Loucy (cell line): Measurements from ENCODE around the gene CHI3L1.
A peak's percentile ranks its signal among the peaks of the same experiment; 100 is the strongest.

Experiments used
- H2AFZ ChIP-seq: fragments of 200-600 bp; sonication (generic); 2 replicates; pipeline ENCODE4 v1.6.0; 2016; ENCODE audit warnings: antibody characterized with exemption, mild to moderate bottlenecking, low read length, moderate library complexity
- H3F3A ChIP-seq: fragments of 200-600 bp; 2 replicates; pipeline ENCODE4 v1.6.0; 2016; ENCODE audit warnings: antibody characterized with exemption, low read depth, mild to moderate bottlenecking
- H3K27me3 ChIP-seq: fragments of 200-600 bp; sonication (generic); 2 replicates; pipeline ENCODE4 v1.6.1; 2014; ENCODE audit warnings: low read length, mild to moderate bottlenecking; ENCODE audit not compliant: insufficient read depth, poor library complexity, severe bottlenecking
- H3K36me3 ChIP-seq: fragments of 200-600 bp; sonication (generic); 2 replicates; pipeline ENCODE4 v1.6.1; 2016; ENCODE audit warnings: low read length; ENCODE audit not compliant: insufficient read depth
- H3K4me1 ChIP-seq: fragments of 200-600 bp; sonication (generic); 2 replicates; pipeline ENCODE4 v1.5.1; 2014; ENCODE audit warnings: low read length, mild to moderate bottlenecking; ENCODE audit not compliant: insufficient read depth, poor library complexity, severe bottlenecking
- H3K4me2 ChIP-seq: fragments of 200-600 bp; sonication (generic); 2 replicates; pipeline ENCODE4 v1.6.0; 2014; ENCODE audit warnings: antibody characterized with exemption, low read length, low read depth, mild to moderate bottlenecking; ENCODE audit not compliant: poor library complexity, severe bottlenecking
- H3K4me3 ChIP-seq: fragments of 200-600 bp; sonication (generic); 2 replicates; pipeline ENCODE4 v1.5.1; 2014; ENCODE audit warnings: low read length, mild to moderate bottlenecking, mixed read lengths; ENCODE audit not compliant: poor library complexity, severe bottlenecking
- H3K79me2 ChIP-seq: fragments of 200-600 bp; sonication (generic); 2 replicates; pipeline ENCODE4 v1.6.1; 2014; ENCODE audit warnings: low read length; ENCODE audit not compliant: insufficient read depth
- H3K9ac ChIP-seq: fragments of 200-600 bp; sonication (generic); 2 replicates; pipeline ENCODE4 v1.6.0; 2014; ENCODE audit warnings: mild to moderate bottlenecking, low read depth, low read length, moderate library complexity; ENCODE audit not compliant: poor library complexity, severe bottlenecking
- H3K9me2 ChIP-seq: fragments of 200-600 bp; sonication (generic); replicated peaks from 2 replicates; pipeline ENCODE4 v1.6.1; 2016; ENCODE audit warnings: low read depth, low read length, mixed read lengths
- H3K9me3 ChIP-seq: fragments of 200-600 bp; sonication (generic); 2 replicates; pipeline ENCODE4 v1.6.1; 2014; ENCODE audit warnings: mild to moderate bottlenecking, antibody characterized with exemption, low read length, low read depth; ENCODE audit not compliant: insufficient read depth
- H4K20me1 ChIP-seq: fragments of 200-600 bp; sonication (generic); 2 replicates; pipeline ENCODE4 v1.6.0; 2014; ENCODE audit warnings: antibody characterized with exemption, low read length, mild to moderate bottlenecking; ENCODE audit not compliant: insufficient read depth, poor library complexity, severe bottlenecking
- EZH2phosphoT487 ChIP-seq: fragments of 200-600 bp; IDR thresholded peaks from 2 replicates; pipeline ENCODE4 v1.6.1; 2018; ENCODE audit warnings: antibody characterized with exemption, mild to moderate bottlenecking, moderate library complexity, borderline replicate concordance
- TF ChIP-seq, protein P1 (sequence below): fragments of 200-600 bp; sonication (generic); conservative IDR thresholded peaks from 2 replicates; pipeline ENCODE4 v1.5.1; 2014; ENCODE audit warnings: mild to moderate bottlenecking, antibody characterized with exemption, low read length

Gene CHI3L1

DNA sequence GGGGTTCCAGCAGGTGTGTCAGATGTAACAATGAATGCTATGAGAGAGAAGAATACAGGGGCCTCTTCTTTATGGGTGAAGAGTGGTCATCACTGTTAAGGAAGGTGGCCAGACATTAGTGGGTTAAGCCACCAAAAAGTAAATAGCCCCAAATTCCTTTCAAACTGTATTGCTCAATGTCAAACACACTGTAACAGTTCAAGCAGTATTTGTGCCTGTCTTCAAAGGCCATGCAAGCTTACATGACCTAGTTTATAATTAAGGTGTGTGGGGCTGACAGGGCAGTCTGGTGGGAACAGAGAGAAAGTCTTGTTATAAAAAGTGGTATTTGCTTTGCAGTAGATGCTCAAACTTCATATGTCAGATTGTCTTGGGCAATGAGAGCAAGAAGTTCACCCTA lies 24.5 kb upstream of the CHI3L1 start:
- H3K36me3 ChIP-seq, result no peaks in the 10 kb centered on the region
- H3K4me2 ChIP-seq, result no peak overlapping the region
- no peak overlapping the region for H3K9ac ChIP-seq
- H4K20me1 ChIP-seq, result no peaks in the 10 kb centered on the region
- no peak for TF ChIP-seq EZH2phosphoT487
- TF ChIP-seq, protein P1, sequence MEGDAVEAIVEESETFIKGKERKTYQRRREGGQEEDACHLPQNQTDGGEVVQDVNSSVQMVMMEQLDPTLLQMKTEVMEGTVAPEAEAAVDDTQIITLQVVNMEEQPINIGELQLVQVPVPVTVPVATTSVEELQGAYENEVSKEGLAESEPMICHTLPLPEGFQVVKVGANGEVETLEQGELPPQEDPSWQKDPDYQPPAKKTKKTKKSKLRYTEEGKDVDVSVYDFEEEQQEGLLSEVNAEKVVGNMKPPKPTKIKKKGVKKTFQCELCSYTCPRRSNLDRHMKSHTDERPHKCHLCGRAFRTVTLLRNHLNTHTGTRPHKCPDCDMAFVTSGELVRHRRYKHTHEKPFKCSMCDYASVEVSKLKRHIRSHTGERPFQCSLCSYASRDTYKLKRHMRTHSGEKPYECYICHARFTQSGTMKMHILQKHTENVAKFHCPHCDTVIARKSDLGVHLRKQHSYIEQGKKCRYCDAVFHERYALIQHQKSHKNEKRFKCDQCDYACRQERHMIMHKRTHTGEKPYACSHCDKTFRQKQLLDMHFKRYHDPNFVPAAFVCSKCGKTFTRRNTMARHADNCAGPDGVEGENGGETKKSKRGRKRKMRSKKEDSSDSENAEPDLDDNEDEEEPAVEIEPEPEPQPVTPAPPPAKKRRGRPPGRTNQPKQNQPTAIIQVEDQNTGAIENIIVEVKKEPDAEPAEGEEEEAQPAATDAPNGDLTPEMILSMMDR, result no peak
- H2AFZ ChIP-seq, result no peak overlapping the region
- H3K9me2 ChIP-seq, result no peaks in the 10 kb centered on the region
- no peaks in the 10 kb centered on the region for H3F3A ChIP-seq
- peaks cover 24% of the 10 kb centered on the region for H3K4me1 ChIP-seq
- no peaks in the 10 kb centered on the region for H3K27me3 ChIP-seq
- no peaks in the 10 kb centered on the region for H3K79me2 ChIP-seq
- no peaks in the 10 kb centered on the region for H3K9me3 ChIP-seq
- H3K4me3 ChIP-seq, result no peak overlapping the region

DNA sequence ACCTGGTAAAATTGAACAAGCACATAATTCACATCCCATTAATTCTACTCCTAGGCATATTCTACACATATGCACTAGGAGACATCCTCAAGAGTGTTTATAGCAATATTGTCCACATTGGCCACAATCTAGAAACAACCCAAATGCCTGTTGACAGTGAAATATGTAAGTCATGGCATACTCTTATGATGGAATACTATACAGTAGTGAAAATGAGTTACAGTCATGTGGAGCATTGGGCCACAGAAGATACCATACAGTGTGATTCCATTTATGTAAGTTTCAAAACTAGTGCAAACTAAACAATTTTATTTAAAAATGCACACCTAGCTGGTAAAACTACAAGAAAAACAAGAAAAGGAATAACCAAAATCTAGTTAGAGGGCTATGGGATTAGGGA lies 23.8 kb upstream of the CHI3L1 start:
- no peaks in the 10 kb centered on the region for H3K27me3 ChIP-seq
- H3K4me3 ChIP-seq, result no peak overlapping the region
- no peaks in the 10 kb centered on the region for H3K79me2 ChIP-seq
- H3K9me3 ChIP-seq, result no peaks in the 10 kb centered on the region
- no peaks in the 10 kb centered on the region for H3K9me2 ChIP-seq
- H4K20me1 ChIP-seq, result no peaks in the 10 kb centered on the region
- H2AFZ ChIP-seq, result no peak overlapping the region
- no peak overlapping the region for H3K4me2 ChIP-seq
- peaks cover 17% of the 10 kb centered on the region for H3K4me1 ChIP-seq
- H3F3A ChIP-seq, result no peaks in the 10 kb centered on the region
- TF ChIP-seq, protein P1, result no peak
- no peak for TF ChIP-seq EZH2phosphoT487
- H3K9ac ChIP-seq, result no peak overlapping the region
- no peaks in the 10 kb centered on the region for H3K36me3 ChIP-seq

DNA sequence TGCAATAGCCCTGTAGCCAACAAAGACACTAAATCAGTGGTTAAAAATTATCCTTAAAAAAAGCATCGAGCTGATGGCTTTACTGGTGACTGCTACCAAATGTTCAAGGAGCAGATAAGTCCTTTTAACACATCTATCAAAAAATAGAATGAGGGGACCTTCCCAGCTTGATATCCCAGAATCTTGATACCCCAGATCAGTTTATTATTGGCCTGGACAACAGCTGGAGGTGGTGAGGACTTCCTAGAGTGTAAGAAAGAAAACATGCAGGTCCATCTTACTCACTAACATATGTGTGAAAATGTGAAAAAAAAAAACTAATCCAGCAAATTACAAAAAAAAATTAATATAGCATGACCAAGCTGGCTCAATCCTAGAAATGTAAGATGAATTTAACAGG lies 21.7 kb upstream of the CHI3L1 start:
- H3K9ac ChIP-seq, result no peak overlapping the region
- peak overlapping the region; percentile 3 for H3K4me2 ChIP-seq
- H3K4me1 ChIP-seq, result peaks cover 16% of the 10 kb centered on the region
- TF ChIP-seq, protein P1, result no peak
- no peak for TF ChIP-seq EZH2phosphoT487
- H3K27me3 ChIP-seq, result no peaks in the 10 kb centered on the region
- no peaks in the 10 kb centered on the region for H3K36me3 ChIP-seq
- H3F3A ChIP-seq, result no peaks in the 10 kb centered on the region
- H4K20me1 ChIP-seq, result no peaks in the 10 kb centered on the region
- H3K79me2 ChIP-seq, result no peaks in the 10 kb centered on the region
- H3K9me3 ChIP-seq, result no peaks in the 10 kb centered on the region
- no peaks in the 10 kb centered on the region for H3K9me2 ChIP-seq
- no peak overlapping the region for H2AFZ ChIP-seq
- no peak overlapping the region for H3K4me3 ChIP-seq
